ENCODE measurements around the gene HOMER3. TPM values are rescaled to one million over a fixed set of nuclear protein-coding genes. Genes with fewer than 3 reads are reported as not detected.
A peak's percentile ranks its signal among the peaks of the same experiment; 100 is the strongest.

HOMER3 gene
- polyA plus RNA-seq, 3 donors, result 45.1 to 88.1 (median 49.4) TPM

GRCh38 chr19:18942692-18943091, 1.7 kb upstream of the HOMER3 start:
- WGBS (ENCODE audit: insufficient coverage), result 100% methylated on average over 2 of the region's 6 CpGs
- DNase-seq, result no peak

More at GRCh38 chr19:18942692-18943091, 1.7 kb upstream of the HOMER3 start:
- H3K4me1 ChIP-seq (ENCODE audit: control insufficient read depth in 1 of 2, insufficient read depth in 2 of 2, low read length in 2 of 2), result peaks cover 21 to 28% of the 10 kb centered on the region in 2 donors
- no peak overlapping the region for H3K4me2 ChIP-seq (replicated peaks; ENCODE audit: extremely low read depth, low read length, poor library complexity, severe bottlenecking)
- no peak overlapping the region for H3K27ac ChIP-seq (ENCODE audit: low read depth in 1 of 2, low read length in 2 of 2)
- H3K9ac ChIP-seq (ENCODE audit: insufficient read depth, low read length, poor library complexity, severe bottlenecking), result no peak overlapping the region
- peaks cover 0 to 4% (median 1%) of the 10 kb centered on the region in 3 donors for H3K27me3 Mint-ChIP-seq (ENCODE audit: low read depth in 3 of 3)
- TF ChIP-seq CTCF (IDR thresholded peaks at IDR 0.05), result no peak
- H3K79me2 ChIP-seq (ENCODE audit: insufficient read depth, low read length), result peaks cover 37% of the 10 kb centered on the region
- peaks cover 0 to 9% (median 2%) of the 10 kb centered on the region in 7 donors for H3K9me3 Mint-ChIP-seq
- H3K9me3 ChIP-seq (replicated peaks in 1 of 2; ENCODE audit: control insufficient read depth in 1 of 2, insufficient read depth in 1 of 2, low read length in 2 of 2), result no peaks in the 10 kb centered on the region
- no peak overlapping the region for H2AFZ ChIP-seq (ENCODE audit: insufficient read depth, low read depth, low read length, poor library complexity, severe bottlenecking)
- H3K27ac Mint-ChIP-seq, result peak overlapping the region in 1 of 7 donors; percentile 33
- intact Hi-C loops (cut with micrococcal nuclease), result loop anchor here in 1 of 2 donors (5.0 kb wide), 1 partner anchor 45 kb away; no protein-coding TSS in a partner anchor
- H3K36me3 ChIP-seq (replicated peaks in 1 of 2; ENCODE audit: control insufficient read depth in 1 of 2, insufficient read depth in 2 of 2, low read length in 2 of 2), result peaks cover 5 to 20% of the 10 kb centered on the region in 2 donors
- H3K27me3 ChIP-seq (ENCODE audit: control insufficient read depth in 2 of 2, insufficient read depth in 2 of 2, low read length in 2 of 2), result no peaks in the 10 kb centered on the region
- peaks cover 22% of the 10 kb centered on the region for H4K20me1 ChIP-seq (ENCODE audit: insufficient read depth, low read length)
- peaks cover 23 to 31% of the 10 kb centered on the region in 2 donors for H3K36me3 Mint-ChIP-seq
- H3K4me3 Mint-ChIP-seq, result peak overlapping the region in 1 of 2 donors; percentile 63
- H3K4me1 Mint-ChIP-seq, result peaks cover 38% of the 10 kb centered on the region
- no peak overlapping the region for H3K4me3 ChIP-seq (replicated peaks in 1 of 3; ENCODE audit: low read depth in 2 of 3, low read length in 3 of 3)
